K562 (cell line): ENCODE data around the gene DENND10. TPM values are rescaled to one million over a fixed set of nuclear protein-coding genes. Genes with fewer than 3 reads are reported as not detected.

Experiments used
- BMI1 ChIP-seq: fragments of 150-350 bp; IDR thresholded peaks from 2 replicates; pipeline ENCODE4 v1.6.1; 2014; ENCODE audit warnings: low read length
- ETV5 ChIP-seq: sonication (generic); formaldehyde crosslinking; IDR thresholded peaks from 2 replicates; pipeline ENCODE4 v1.4.0; 2020; ENCODE audit warnings: low read depth, mild to moderate bottlenecking, missing genetic modification reagents
- FOXO4 ChIP-seq: fragments of 450-650 bp; formaldehyde crosslinking; IDR thresholded peaks from 2 replicates; pipeline ENCODE4 v1.4.0; 2020; ENCODE audit warnings: mild to moderate bottlenecking, moderate library complexity
- KDM2B ChIP-seq: fragments of 250-450 bp; sonication (Bioruptor Pico); IDR thresholded peaks from 2 replicates; pipeline ENCODE4 v1.8.0; 2021; ENCODE audit warnings: mild to moderate bottlenecking, moderate library complexity
- SMC3 ChIP-seq: conservative IDR thresholded peaks from 2 replicates; pipeline ENCODE4 v1.6.1; 2011; ENCODE audit warnings: low read depth, low read length, improper control_type of control experiment; ENCODE audit not compliant: insufficient read depth
- XRCC5 ChIP-seq: fragments of 200-400 bp; formaldehyde crosslinking; IDR thresholded peaks from 2 replicates; pipeline ENCODE4 v1.6.1; 2017; ENCODE audit warnings: low read depth, mild to moderate bottlenecking, low read length
- ZNF384 ChIP-seq: IDR thresholded peaks from 2 replicates; pipeline ENCODE4 v1.6.1; 2012; ENCODE audit warnings: low read depth, low read length, improper control_type of control experiment
- ZNF778 ChIP-seq: fragments of 450-650 bp; formaldehyde crosslinking; IDR thresholded peaks from 2 replicates; pipeline ENCODE4 v1.4.0; 2020; ENCODE audit warnings: mild to moderate bottlenecking, moderate library complexity
- ZNF785 ChIP-seq: fragments of 250-450 bp; sonication (Bioruptor Pico); IDR thresholded peaks from 2 replicates; pipeline ENCODE4 v1.4.0; 2020; ENCODE audit warnings: mild to moderate bottlenecking
- polyA plus RNA-seq, 8 experiments: library from polyadenylated mRNA; depleted of rRNA in 4 of 8; stranded (reverse) in 5 of 8; unstranded in 3 of 8; fragments of >200 nt; fragmentation: Nextera tagmentation in 2 of 8; fragmentation: Illumina TruSeq in 1 of 8; extraction: Ambion mirVana in 2 of 8; extraction: Trizol in 1 of 8; gene quantifications; 2 replicates each; pipeline versions ENCODE4 v1.2.1 to v1.2.3, GENCODE V29; 2011 to 2014; ENCODE audit warnings: inconsistent platforms in 1 of 8, missing spikeins in 1 of 8
- total RNA-seq, 7 experiments: library from RNA; depleted of rRNA in 6 of 7; stranded (reverse); fragments of >200 nt in 6 of 7; fragmentation: Illumina TruSeq in 2 of 7; extraction: Trizol in 2 of 7; gene quantifications; 2 replicates each; pipeline versions ENCODE4 v1.2.1 to v1.2.3, GENCODE V29; 2011 to 2021; ENCODE audit warnings: low replicate concordance in 1 of 7
- TF ChIP-seq, protein P1 (sequence below): fragments of 450-650 bp; IDR thresholded peaks from 2 replicates; pipeline ENCODE4 v1.6.1; 2016; ENCODE audit warnings: low read depth
- TF ChIP-seq, protein P2 (sequence below): sonication (generic); formaldehyde crosslinking; IDR thresholded peaks from 2 replicates; pipeline ENCODE4 v1.8.1; 2023; ENCODE audit warnings: mild to moderate bottlenecking, missing genetic modification reagents
- TF ChIP-seq, protein P3 (sequence below): fragments of 450-650 bp; IDR thresholded peaks from one replicate; pipeline ENCODE4 v1.6.1; 2018; ENCODE audit warnings: mild to moderate bottlenecking, moderate library complexity; ENCODE audit not compliant: partially characterized antibody
- TF ChIP-seq, protein P4 (sequence below): IDR thresholded peaks from 2 replicates; pipeline ENCODE4 v1.6.1; 2011; ENCODE audit warnings: borderline replicate concordance, low read depth, mild to moderate bottlenecking, moderate library complexity, low read length; ENCODE audit not compliant: insufficient read depth, poor library complexity, severe bottlenecking

The DENND10 gene
- total and polyA plus RNA-seq, 9 of the 15 experiments (the other 6 are each of a cell fraction or from before 2014, with no cell fraction given), result 9.4 to 20.0 (median 12.5) TPM

- TF ChIP-seq, protein P1, sequence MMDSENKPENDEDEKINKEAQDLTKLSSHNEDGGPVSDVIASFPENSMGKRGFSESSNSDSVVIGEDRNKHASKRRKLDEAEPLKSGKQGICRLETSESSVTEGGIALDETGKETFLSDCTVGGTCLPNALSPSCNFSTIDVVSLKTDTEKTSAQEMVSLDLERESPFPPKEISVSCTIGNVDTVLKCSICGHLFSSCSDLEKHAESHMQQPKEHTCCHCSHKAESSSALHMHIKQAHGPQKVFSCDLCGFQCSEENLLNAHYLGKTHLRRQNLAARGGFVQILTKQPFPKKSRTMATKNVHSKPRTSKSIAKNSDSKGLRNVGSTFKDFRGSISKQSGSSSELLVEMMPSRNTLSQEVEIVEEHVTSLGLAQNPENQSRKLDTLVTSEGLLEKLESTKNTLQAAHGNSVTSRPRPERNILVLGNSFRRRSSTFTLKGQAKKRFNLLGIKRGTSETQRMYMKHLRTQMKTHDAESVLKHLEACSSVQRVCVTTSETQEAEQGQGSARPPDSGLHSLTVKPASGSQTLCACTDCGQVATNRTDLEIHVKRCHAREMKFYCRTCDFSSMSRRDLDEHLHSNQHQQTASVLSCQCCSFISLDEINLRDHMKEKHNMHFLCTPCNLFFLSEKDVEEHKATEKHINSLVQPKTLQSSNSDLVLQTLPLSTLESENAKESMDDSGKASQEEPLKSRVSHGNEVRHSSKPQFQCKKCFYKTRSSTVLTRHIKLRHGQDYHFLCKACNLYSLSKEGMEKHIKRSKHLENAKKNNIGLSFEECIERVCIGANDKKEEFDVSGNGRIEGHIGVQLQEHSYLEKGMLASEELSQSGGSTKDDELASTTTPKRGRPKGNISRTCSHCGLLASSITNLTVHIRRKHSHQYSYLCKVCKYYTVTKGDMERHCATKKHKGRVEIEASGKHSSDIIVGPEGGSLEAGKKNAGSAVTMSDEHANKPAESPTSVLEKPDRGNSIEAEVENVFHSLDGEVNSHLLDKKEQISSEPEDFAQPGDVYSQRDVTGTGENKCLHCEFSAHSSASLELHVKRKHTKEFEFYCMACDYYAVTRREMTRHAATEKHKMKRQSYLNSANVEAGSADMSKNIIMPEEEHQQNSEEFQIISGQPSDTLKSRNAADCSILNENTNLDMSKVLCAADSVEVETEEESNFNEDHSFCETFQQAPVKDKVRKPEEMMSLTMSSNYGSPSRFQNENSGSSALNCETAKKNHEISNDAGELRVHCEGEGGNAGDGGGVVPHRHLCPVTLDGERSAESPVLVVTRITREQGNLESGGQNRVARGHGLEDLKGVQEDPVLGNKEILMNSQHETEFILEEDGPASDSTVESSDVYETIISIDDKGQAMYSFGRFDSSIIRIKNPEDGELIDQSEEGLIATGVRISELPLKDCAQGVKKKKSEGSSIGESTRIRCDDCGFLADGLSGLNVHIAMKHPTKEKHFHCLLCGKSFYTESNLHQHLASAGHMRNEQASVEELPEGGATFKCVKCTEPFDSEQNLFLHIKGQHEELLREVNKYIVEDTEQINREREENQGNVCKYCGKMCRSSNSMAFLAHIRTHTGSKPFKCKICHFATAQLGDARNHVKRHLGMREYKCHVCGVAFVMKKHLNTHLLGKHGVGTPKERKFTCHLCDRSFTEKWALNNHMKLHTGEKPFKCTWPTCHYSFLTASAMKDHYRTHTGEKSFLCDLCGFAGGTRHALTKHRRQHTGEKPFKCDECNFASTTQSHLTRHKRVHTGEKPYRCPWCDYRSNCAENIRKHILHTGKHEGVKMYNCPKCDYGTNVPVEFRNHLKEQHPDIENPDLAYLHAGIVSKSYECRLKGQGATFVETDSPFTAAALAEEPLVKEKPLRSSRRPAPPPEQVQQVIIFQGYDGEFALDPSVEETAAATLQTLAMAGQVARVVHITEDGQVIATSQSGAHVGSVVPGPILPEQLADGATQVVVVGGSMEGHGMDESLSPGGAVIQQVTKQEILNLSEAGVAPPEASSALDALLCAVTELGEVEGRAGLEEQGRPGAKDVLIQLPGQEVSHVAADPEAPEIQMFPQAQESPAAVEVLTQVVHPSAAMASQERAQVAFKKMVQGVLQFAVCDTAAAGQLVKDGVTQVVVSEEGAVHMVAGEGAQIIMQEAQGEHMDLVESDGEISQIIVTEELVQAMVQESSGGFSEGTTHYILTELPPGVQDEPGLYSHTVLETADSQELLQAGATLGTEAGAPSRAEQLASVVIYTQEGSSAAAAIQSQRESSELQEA, result no peak
- TF ChIP-seq, protein P2, sequence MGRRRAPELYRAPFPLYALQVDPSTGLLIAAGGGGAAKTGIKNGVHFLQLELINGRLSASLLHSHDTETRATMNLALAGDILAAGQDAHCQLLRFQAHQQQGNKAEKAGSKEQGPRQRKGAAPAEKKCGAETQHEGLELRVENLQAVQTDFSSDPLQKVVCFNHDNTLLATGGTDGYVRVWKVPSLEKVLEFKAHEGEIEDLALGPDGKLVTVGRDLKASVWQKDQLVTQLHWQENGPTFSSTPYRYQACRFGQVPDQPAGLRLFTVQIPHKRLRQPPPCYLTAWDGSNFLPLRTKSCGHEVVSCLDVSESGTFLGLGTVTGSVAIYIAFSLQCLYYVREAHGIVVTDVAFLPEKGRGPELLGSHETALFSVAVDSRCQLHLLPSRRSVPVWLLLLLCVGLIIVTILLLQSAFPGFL (CRISPR knock-in tag), result no peak
- TF ChIP-seq SMC3, result no peak
- TF ChIP-seq BMI1, result no peak
- TF ChIP-seq, protein P3, sequence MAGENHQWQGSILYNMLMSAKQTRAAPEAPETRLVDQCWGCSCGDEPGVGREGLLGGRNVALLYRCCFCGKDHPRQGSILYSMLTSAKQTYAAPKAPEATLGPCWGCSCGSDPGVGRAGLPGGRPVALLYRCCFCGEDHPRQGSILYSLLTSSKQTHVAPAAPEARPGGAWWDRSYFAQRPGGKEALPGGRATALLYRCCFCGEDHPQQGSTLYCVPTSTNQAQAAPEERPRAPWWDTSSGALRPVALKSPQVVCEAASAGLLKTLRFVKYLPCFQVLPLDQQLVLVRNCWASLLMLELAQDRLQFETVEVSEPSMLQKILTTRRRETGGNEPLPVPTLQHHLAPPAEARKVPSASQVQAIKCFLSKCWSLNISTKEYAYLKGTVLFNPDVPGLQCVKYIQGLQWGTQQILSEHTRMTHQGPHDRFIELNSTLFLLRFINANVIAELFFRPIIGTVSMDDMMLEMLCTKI, result no peak
- no peak for TF ChIP-seq KDM2B
- no peak for TF ChIP-seq XRCC5
- TF ChIP-seq ZNF778 (CRISPR knock-in tag), result no peak
- TF ChIP-seq ETV5 (CRISPR knock-in tag), result no peak
- TF ChIP-seq, protein P4, sequence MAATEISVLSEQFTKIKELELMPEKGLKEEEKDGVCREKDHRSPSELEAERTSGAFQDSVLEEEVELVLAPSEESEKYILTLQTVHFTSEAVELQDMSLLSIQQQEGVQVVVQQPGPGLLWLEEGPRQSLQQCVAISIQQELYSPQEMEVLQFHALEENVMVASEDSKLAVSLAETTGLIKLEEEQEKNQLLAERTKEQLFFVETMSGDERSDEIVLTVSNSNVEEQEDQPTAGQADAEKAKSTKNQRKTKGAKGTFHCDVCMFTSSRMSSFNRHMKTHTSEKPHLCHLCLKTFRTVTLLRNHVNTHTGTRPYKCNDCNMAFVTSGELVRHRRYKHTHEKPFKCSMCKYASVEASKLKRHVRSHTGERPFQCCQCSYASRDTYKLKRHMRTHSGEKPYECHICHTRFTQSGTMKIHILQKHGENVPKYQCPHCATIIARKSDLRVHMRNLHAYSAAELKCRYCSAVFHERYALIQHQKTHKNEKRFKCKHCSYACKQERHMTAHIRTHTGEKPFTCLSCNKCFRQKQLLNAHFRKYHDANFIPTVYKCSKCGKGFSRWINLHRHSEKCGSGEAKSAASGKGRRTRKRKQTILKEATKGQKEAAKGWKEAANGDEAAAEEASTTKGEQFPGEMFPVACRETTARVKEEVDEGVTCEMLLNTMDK, result no peak
- TF ChIP-seq ZNF785, result no peak
- TF ChIP-seq FOXO4 (CRISPR knock-in tag), result no peak
- no peak for TF ChIP-seq ZNF384
Measured at GRCh38 chr10:119080521-119081259, 23.2 kb upstream of the DENND10 start, which contains the start of gene EIF3A (continued).
